Measurements from ENCODE around the gene CKAP2L. TPM values are rescaled to one million over a fixed set of nuclear protein-coding genes. Genes with fewer than 3 reads are reported as not detected.
"Not testable (repeated sequence)": the region's sequence is repeated elsewhere in the genome, so short reads cannot be mapped to it uniquely, and the experiment has no call there.

The CKAP2L gene
- total RNA-seq, 4 donors from 2014 or later = 0.50 to 1.8 TPM; not detected in 2

DNA sequence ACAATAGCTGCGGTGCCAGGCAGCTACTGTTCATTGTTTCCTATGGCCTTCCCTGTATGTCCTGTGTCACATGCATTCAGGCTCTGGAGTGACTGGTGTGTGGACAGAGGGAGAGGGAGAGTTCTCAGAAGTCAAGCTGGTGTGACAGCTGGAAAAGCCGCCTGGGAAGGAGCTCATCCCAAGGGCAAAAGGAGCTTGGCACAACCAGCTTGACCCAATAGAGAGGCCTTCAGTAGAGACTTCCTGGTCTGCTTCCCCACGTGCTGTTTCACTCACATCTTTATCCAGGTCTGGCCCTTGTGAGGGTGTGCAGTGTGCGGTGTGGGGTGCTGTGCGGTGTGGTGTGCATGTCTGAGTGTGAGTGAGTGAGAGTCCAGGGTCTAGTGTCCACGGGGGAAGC, 54.7 kb downstream of the CKAP2L start:
- no peaks in the 10 kb centered on the region for H3K4me1 ChIP-seq
- H3K4me3 ChIP-seq = no peak overlapping the region
- no peak overlapping the region for H3K27ac ChIP-seq
- H3K27me3 ChIP-seq = peaks cover 15% of the 10 kb centered on the region
- H3K36me3 ChIP-seq = no peaks in the 10 kb centered on the region
- TF ChIP-seq POLR2A (IDR thresholded peaks at IDR 0.05) = no peak
- TF ChIP-seq, protein P1, sequence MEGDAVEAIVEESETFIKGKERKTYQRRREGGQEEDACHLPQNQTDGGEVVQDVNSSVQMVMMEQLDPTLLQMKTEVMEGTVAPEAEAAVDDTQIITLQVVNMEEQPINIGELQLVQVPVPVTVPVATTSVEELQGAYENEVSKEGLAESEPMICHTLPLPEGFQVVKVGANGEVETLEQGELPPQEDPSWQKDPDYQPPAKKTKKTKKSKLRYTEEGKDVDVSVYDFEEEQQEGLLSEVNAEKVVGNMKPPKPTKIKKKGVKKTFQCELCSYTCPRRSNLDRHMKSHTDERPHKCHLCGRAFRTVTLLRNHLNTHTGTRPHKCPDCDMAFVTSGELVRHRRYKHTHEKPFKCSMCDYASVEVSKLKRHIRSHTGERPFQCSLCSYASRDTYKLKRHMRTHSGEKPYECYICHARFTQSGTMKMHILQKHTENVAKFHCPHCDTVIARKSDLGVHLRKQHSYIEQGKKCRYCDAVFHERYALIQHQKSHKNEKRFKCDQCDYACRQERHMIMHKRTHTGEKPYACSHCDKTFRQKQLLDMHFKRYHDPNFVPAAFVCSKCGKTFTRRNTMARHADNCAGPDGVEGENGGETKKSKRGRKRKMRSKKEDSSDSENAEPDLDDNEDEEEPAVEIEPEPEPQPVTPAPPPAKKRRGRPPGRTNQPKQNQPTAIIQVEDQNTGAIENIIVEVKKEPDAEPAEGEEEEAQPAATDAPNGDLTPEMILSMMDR (IDR thresholded peaks at IDR 0.05) = no peak
- ATAC-seq = no peak
- no peaks in the 10 kb centered on the region for H3K9me3 ChIP-seq
- WGBS, 2 donors (ENCODE audit: low coverage in 1 of 2) = 84 to 86% methylated on average over 4 to 6 of the region's 6 CpGs

DNA sequence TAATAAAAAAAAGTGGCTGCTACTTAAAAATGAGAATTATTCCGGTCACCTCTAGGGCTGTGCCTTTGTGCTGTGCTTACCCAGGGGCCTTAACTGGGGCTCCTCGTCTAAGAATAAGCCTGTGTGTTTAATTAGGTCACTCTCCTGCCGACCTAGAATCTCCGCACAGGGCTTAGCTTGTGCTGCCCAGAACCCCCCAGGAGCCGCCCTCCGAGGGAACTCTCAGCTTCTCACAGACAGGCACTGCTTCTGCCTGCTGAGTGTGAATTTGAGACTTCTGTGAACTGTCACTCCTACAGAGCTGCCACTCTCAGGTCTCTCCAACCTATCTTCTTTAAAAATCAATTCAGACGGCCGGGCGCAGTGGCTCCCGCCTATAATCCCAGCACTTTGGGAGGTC, 55.4 kb downstream of the CKAP2L start:
- Histone ChIP-seq H3K9me3 (no peaks in the 10 kb centered on the region), H3K4me1 (no peaks in the 10 kb centered on the region), H3K27me3 (peaks cover 15% of the 10 kb centered on the region), H3K4me3 (no peak overlapping the region), H3K36me3 (no peaks in the 10 kb centered on the region), H3K27ac (no peak overlapping the region)
- 38 to 54% methylated on average over 4 to 6 of the region's 10 CpGs for WGBS, 2 donors (ENCODE audit: low coverage in 1 of 2)
- TF ChIP-seq POLR2AphosphoS5 (IDR thresholded peaks at IDR 0.05) (no peak), POLR2A (IDR thresholded peaks at IDR 0.05) (no peak), EP300 (IDR thresholded peaks at IDR 0.05) (no peak)
- TF ChIP-seq, protein P1 (IDR thresholded peaks at IDR 0.05) = no peak
- ATAC-seq = no peak

DNA sequence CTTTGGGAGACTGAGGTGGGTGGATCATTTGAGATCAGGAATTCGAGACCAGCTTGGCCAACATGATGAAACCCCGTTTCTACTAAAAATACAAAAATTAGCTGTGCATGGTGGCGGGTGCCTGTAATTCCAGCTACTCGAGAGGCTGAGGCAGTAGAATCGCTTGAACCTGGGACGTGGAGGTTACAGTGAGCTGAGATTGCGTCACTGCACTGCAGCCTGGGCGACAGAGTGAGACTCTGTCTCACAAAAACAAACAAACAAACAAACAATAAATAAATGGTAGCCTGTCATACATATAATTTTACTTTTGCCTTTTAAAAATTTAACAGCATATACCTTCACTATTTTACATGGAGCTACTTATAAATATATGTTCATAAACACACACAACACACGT, 57.5 kb downstream of the CKAP2L start:
- not testable (repeated sequence) for H3K4me3 ChIP-seq, ATAC-seq

DNA sequence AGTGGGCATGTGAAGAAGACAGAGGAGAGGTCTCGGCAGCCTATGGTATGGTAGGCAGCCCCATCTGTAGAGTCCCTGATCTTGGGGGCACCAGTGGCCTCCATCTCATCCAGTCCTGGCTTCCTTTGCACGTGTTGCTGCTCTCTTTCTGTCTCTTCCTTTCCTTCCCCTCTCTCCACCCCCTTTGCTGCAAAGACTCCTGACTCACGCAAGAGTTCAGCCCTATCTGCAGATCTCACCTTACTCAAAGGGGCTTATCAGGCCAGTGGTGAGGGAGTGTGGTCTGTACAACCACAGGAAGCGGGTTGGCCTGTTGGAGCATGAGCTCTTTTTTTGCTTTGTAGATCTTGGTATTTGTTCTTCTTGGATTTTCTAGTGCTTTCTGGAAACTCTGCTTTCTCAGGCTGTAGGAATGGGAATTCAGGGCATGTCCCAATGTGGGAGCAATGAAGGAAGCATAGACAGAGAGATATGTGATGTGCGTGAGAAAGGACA, 58.2 kb downstream of the CKAP2L start:
- Histone ChIP-seq H3K9me3 (no peaks in the 10 kb centered on the region), H3K27me3 (peaks cover 4% of the 10 kb centered on the region), H3K4me3 (no peak overlapping the region), H3K27ac (no peak overlapping the region), H3K36me3 (no peaks in the 10 kb centered on the region), H3K4me1 (no peaks in the 10 kb centered on the region)
- WGBS, 2 donors (ENCODE audit: low coverage in 1 of 2) = 18 to 43% methylated on average over 2 to 4 of the region's 5 CpGs
- no peak for ATAC-seq
- TF ChIP-seq POLR2AphosphoS5 (IDR thresholded peaks at IDR 0.05) (no peak), POLR2A (IDR thresholded peaks at IDR 0.05) (no peak)
- TF ChIP-seq, protein P1 (IDR thresholded peaks at IDR 0.05) = no peak

More for the DNA sequence above, 57.5 kb downstream of the CKAP2L start:
- not testable (repeated sequence) for H3K4me1 ChIP-seq, H3K27me3 ChIP-seq, H3K27ac ChIP-seq, H3K36me3 ChIP-seq, H3K9me3 ChIP-seq
- WGBS, 2 donors (ENCODE audit: low coverage in 1 of 2) = 80 to 81% methylated on average over 8 to 9 of the region's 9 CpGs

DNA sequence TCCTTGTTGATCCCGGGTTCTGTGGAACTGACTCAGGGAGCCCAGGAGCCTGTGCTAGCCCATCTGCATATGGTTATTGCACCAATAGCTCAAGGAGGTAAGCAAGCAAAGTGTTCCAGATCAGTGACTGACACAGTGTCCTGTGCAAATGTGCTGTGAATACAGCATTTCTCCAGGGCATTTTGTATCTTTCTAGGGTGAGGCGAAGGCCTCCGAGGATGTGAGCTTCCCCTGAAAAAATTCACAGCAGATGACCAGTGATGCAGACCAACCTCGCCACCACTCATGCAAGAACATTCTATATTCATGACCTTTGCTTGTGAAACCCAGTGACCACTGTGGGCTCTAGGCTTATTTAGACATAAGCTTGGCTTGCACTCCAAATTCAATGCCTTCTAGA, 58.8 kb downstream of the CKAP2L start:
- no peaks in the 10 kb centered on the region for H3K36me3 ChIP-seq
- H3K4me1 ChIP-seq = no peaks in the 10 kb centered on the region
- WGBS, 2 donors (ENCODE audit: low coverage in 1 of 2) = 91% methylated on average over 4 of the region's 4 CpGs; no CpG with 5 or more reads in 1 of the 2 donors
- H3K27me3 ChIP-seq = peaks cover 4% of the 10 kb centered on the region
- H3K9me3 ChIP-seq = no peaks in the 10 kb centered on the region
- H3K4me3 ChIP-seq = no peak overlapping the region
- TF ChIP-seq, protein P1 (IDR thresholded peaks at IDR 0.05) = no peak
- TF ChIP-seq POLR2AphosphoS5 (IDR thresholded peaks at IDR 0.05) = no peak
- no peak for TF ChIP-seq POLR2A (IDR thresholded peaks at IDR 0.05)
- TF ChIP-seq EP300 (IDR thresholded peaks at IDR 0.05) = no peak
- H3K27ac ChIP-seq = no peak overlapping the region
- no peak for ATAC-seq
